ENCODE results near the gene BTBD6.

Gene BTBD6

DNA sequence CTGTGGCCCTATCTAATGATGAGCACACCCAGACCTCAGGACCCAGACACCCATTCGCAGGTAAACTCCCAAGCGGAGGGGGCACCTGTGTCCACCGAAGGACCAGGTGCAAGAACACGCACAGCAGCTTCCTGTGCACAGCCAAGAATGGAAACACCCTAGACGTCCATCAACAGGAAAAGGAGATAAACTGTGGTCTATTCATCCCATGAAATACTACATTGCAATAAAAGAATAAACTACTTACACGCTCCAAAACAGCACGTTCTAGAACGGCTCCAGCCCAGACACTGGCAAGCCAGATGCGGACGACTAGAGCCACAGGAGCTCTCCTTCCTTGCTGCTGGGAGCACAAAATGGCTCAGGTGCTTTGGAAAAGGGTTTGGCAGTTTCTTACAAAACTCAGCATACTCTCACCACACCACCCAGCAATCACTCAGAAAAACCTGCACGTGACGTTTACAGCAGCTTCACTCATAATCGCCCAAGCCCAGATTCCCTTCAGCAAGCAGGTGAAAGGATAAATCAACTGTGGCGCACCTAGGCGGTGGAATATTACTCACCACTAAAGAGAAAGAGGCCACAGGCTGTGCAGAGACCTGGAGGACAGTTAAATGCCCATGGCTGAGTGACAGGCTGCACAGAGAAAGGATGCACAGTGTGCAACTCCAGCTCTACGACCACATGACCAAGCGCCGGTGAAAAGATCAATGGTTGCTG, 31.5 kb downstream of the BTBD6 start:
- Histone ChIP-seq H4K20me1 (ENCODE audit: insufficient read depth) (no peaks in the 10 kb centered on the region), H3K4me3 (IDR thresholded peaks at IDR 0.05; ENCODE audit: insufficient read depth, low read depth, low read length) (no peak overlapping the region), H3K9ac (no peak overlapping the region), H3K4me2 (no peak overlapping the region), H3K36me3 (ENCODE audit: insufficient read depth) (no peaks in the 10 kb centered on the region), H3K27me3 (ENCODE audit: insufficient read depth, low read depth) (no peaks in the 10 kb centered on the region), H3K27ac (no peak overlapping the region), H3K79me2 (ENCODE audit: insufficient read depth, low read depth) (no peaks in the 10 kb centered on the region), H3K4me1 (ENCODE audit: low read depth, poor library complexity, severe bottlenecking) (no peaks in the 10 kb centered on the region), H2AFZ (ENCODE audit: low read depth) (no peak overlapping the region)
- TF ChIP-seq, protein P1, sequence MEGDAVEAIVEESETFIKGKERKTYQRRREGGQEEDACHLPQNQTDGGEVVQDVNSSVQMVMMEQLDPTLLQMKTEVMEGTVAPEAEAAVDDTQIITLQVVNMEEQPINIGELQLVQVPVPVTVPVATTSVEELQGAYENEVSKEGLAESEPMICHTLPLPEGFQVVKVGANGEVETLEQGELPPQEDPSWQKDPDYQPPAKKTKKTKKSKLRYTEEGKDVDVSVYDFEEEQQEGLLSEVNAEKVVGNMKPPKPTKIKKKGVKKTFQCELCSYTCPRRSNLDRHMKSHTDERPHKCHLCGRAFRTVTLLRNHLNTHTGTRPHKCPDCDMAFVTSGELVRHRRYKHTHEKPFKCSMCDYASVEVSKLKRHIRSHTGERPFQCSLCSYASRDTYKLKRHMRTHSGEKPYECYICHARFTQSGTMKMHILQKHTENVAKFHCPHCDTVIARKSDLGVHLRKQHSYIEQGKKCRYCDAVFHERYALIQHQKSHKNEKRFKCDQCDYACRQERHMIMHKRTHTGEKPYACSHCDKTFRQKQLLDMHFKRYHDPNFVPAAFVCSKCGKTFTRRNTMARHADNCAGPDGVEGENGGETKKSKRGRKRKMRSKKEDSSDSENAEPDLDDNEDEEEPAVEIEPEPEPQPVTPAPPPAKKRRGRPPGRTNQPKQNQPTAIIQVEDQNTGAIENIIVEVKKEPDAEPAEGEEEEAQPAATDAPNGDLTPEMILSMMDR (conservative IDR thresholded peaks at IDR 0.05; ENCODE audit: low read depth, low read length), result no peak

DNA sequence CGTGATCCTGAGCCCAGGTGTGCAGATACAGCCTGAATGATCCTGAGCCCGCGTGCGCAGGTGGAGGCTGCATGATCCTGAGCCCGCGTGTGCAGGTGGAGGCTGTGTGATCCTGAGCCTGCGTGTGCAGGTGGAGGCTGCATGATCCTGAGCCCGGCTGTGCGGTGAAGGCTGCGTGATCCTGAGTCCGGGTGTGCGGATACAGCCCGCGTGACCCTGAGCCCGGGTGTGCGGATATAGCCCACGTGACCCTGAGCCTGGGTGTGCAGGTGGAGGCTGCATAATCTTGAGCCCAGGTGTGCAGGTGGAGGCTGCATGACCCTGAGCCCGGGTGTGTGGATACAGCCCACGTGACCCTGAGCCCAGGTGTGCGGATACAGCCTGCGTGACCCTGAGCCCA, 32.2 kb downstream of the BTBD6 start:
- H3K79me2 ChIP-seq (ENCODE audit: insufficient read depth, low read depth), result no peaks in the 10 kb centered on the region
- no peaks in the 10 kb centered on the region for H3K36me3 ChIP-seq (ENCODE audit: insufficient read depth)
- H3K27ac ChIP-seq, result no peak overlapping the region
- no peak overlapping the region for H3K4me3 ChIP-seq (IDR thresholded peaks at IDR 0.05; ENCODE audit: insufficient read depth, low read depth, low read length)
- H3K9ac ChIP-seq, result no peak overlapping the region
- H4K20me1 ChIP-seq (ENCODE audit: insufficient read depth), result no peaks in the 10 kb centered on the region
- H2AFZ ChIP-seq (ENCODE audit: low read depth), result no peak overlapping the region
- H3K4me1 ChIP-seq (ENCODE audit: low read depth, poor library complexity, severe bottlenecking), result no peaks in the 10 kb centered on the region
- H3K4me2 ChIP-seq, result no peak overlapping the region
- H3K27me3 ChIP-seq (ENCODE audit: insufficient read depth, low read depth), result no peaks in the 10 kb centered on the region
- TF ChIP-seq, protein P1 (conservative IDR thresholded peaks at IDR 0.05; ENCODE audit: low read depth, low read length), result no peak

DNA sequence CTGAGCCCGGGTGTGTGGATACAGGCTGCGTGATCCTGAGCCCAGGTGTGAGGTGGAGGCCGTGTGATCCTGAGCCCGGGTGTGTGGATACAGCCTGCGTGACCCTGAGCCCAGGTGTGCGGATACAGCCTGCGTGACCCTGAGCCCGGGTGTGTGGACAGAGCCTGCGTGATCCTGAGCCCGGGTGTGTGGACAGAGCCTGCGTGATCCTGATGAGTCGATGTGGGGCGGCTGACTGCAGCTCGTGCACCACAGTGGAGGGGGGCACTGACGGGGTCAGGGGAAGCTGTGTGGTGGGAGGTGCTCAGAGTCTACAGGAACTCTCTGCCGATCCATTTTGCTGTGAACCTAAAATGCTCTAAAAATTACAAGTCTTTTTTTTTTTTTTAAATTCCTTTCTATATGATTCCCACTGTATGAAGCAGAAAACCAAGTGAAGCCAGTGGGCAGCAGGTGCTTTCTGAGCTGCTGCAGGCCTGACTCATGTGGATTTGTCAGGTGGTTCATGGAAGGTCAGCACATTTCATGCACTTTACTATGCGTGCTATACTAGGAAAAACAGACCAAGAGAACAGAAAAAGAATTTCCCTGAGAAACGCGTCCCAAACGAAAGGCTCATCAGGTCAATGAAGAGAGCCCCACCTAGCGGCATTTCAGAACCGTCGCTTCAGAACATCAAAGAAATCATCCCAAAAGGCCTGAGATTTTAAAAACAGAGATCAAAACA, 33.2 kb downstream of the BTBD6 start:
- H2AFZ ChIP-seq (ENCODE audit: low read depth), result no peak overlapping the region
- TF ChIP-seq, protein P1 (conservative IDR thresholded peaks at IDR 0.05; ENCODE audit: low read depth, low read length), result no peak; the same call in 1 of the 2 replicates
- H3K9ac ChIP-seq, result no peak overlapping the region
- no peaks in the 10 kb centered on the region for H3K36me3 ChIP-seq (ENCODE audit: insufficient read depth)
- H3K4me1 ChIP-seq (ENCODE audit: low read depth, poor library complexity, severe bottlenecking), result no peaks in the 10 kb centered on the region
- no peak overlapping the region for H3K27ac ChIP-seq
- no peaks in the 10 kb centered on the region for H3K79me2 ChIP-seq (ENCODE audit: insufficient read depth, low read depth)
- H4K20me1 ChIP-seq (ENCODE audit: insufficient read depth), result no peaks in the 10 kb centered on the region
- no peak overlapping the region for H3K4me2 ChIP-seq
- no peaks in the 10 kb centered on the region for H3K27me3 ChIP-seq (ENCODE audit: insufficient read depth, low read depth)
- no peak overlapping the region for H3K4me3 ChIP-seq (IDR thresholded peaks at IDR 0.05; ENCODE audit: insufficient read depth, low read depth, low read length)

DNA sequence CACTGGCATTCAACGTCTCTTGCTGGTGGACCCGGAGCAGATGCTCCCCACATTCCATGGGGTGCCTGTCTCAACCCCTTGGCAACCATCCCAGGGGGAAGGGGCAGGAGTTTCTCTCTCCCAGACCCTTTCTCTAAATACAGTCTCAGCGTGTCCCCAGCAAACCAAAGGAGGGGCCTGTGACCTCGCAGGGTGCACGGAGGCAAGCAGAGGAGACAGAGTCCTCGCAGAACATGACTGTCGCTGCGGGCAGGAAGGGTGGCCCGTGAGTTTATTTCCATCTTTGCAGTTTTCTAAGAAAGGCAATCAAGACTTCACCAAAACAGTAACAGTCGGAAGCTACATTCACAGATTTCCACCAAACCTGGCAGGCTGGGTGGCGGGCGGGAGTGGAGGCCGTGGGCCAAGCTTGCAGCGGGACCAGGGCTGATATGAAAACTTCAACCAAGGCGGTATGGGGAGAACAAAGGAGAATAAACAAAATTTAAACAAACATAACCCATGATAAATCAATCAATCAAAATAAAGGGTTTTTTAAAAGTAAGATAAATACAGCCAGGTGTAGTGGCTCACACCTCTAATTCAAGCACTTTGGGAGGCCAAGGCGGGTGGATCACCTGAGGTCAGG, 33.9 kb downstream of the BTBD6 start:
- no peaks in the 10 kb centered on the region for H3K27me3 ChIP-seq (ENCODE audit: insufficient read depth, low read depth)
- TF ChIP-seq, protein P1 (conservative IDR thresholded peaks at IDR 0.05; ENCODE audit: low read depth, low read length), result peak; percentile 33; the same call in 1 of the 2 replicates
- H3K9ac ChIP-seq, result no peak overlapping the region
- H3K36me3 ChIP-seq (ENCODE audit: insufficient read depth), result no peaks in the 10 kb centered on the region
- H3K27ac ChIP-seq, result no peak overlapping the region
- no peaks in the 10 kb centered on the region for H3K4me1 ChIP-seq (ENCODE audit: low read depth, poor library complexity, severe bottlenecking)
- no peak overlapping the region for H3K4me3 ChIP-seq (IDR thresholded peaks at IDR 0.05; ENCODE audit: insufficient read depth, low read depth, low read length)
- H4K20me1 ChIP-seq (ENCODE audit: insufficient read depth), result no peaks in the 10 kb centered on the region
- H2AFZ ChIP-seq (ENCODE audit: low read depth), result no peak overlapping the region
- no peaks in the 10 kb centered on the region for H3K79me2 ChIP-seq (ENCODE audit: insufficient read depth, low read depth)
- H3K4me2 ChIP-seq, result no peak overlapping the region
